Right cardiac atrium (tissue), 5 donors: Measurements from ENCODE around the gene PITPNM3. TPM values are rescaled to one million over a fixed set of nuclear protein-coding genes. Genes with fewer than 3 reads are reported as not detected.

ENCODE experiments used
- ATAC-seq, 2 donors: fragments of 200-7000 bp; cut with Tn5 transposase; one replicate each; pipeline versions ENCODE4 v1.8.0 to v1.9.1; 2020; ENCODE audit warnings: moderate library complexity in 2 of 2, mild to moderate bottlenecking in 1 of 2
- DNase-seq, 3 donors: peaks; one replicate each; pipeline ENCODE4 v3.0.0-alpha.2; 2020
- H3K27ac ChIP-seq: one replicate; pipeline ENCODE4 v1.5.1; 2013; ENCODE audit warnings: mild to moderate bottlenecking, low read length, control low read depth, moderate library complexity
- H3K27me3 ChIP-seq: one replicate; pipeline ENCODE4 v1.6.1; 2013; ENCODE audit not compliant: control insufficient read depth, insufficient read depth
- H3K4me1 ChIP-seq: one replicate; pipeline ENCODE4 v1.6.1; 2013; ENCODE audit warnings: low read length; ENCODE audit not compliant: control insufficient read depth, insufficient read depth
- H3K4me3 ChIP-seq: one replicate; pipeline ENCODE4 v1.5.1; 2013; ENCODE audit warnings: low read length, control low read depth
- H3K9me3 ChIP-seq: one replicate; pipeline ENCODE4 v1.6.1; 2013; ENCODE audit warnings: low read length; ENCODE audit not compliant: control insufficient read depth
- WGBS: extraction: QIAGEN DNeasy Blood & Tissue Kit; methylation state at CpG from one replicate; pipeline ENCODE4 v1.1.7; 2013; 5-methylcytosine and 5-hydroxymethylcytosine counted together
- intact Hi-C, 4 donors: fragments of 100-400 bp; cut with DNase I; formaldehyde crosslinking; loops; one replicate each; pipeline versions ENCODE4 v1.11.0 to v1.14.0; 2022 to 2023
- polyA plus RNA-seq: library from polyadenylated mRNA; stranded (reverse); fragments of 200-250 nt; gene quantifications from one replicate; pipeline ENCODE4 v1.2.3, GENCODE V29; 2013
- total RNA-seq, 4 donors: library from RNA; stranded (reverse); fragmentation: NEBNext Ultra II Directional; extraction: Animal tissue kit (Norgen Biotek cat#: 25700); gene quantifications; one replicate each; pipeline ENCODE4 v1.2.1, GENCODE V29; 2021
- donor health status: healthy with polysubstance abuse.
- donor health status: DM: no; HTN: yes; CAD: no.
- donor health status: DM: no; HTN: no; CAD: no.
- donor health status: DM: no; HTN: yes; CAD: no; lungs with severe emphysema.
- donor health status: DM: yes; HTN: yes; CAD: no.

Gene PITPNM3
- total and polyA plus RNA-seq, 5 donors, result 0.95 to 3.4 (median 2.4) TPM

- no peaks in the 10 kb centered on the region for H3K27me3 ChIP-seq
- H3K4me1 ChIP-seq, result no peaks in the 10 kb centered on the region
- intact Hi-C loops, result no loop called here
- H3K9me3 ChIP-seq, result no peaks in the 10 kb centered on the region
- 91% methylated on average over 4 of the region's 4 CpGs for WGBS
- ATAC-seq (no peak), DNase-seq (no peak)
- no peak overlapping the region for H3K4me3 ChIP-seq
- no peak overlapping the region for H3K27ac ChIP-seq
Observed at GRCh38 chr17:6524520-6524919, 31.8 kb downstream of the PITPNM3 start.

GRCh38 chr17:6523809-6524355 is 32.5 kb downstream of the PITPNM3 start:
- no peak overlapping the region for H3K4me3 ChIP-seq
- 83% methylated on average over 8 of the region's 8 CpGs for WGBS
- H3K27me3 ChIP-seq, result no peaks in the 10 kb centered on the region
- no peak overlapping the region for H3K27ac ChIP-seq
- ATAC-seq, result no peak
- intact Hi-C loops, result no loop called here
- no peaks in the 10 kb centered on the region for H3K4me1 ChIP-seq
- no peak for DNase-seq
- no peaks in the 10 kb centered on the region for H3K9me3 ChIP-seq

- Histone ChIP-seq H3K4me3 (no peak overlapping the region), H3K27ac (no peak overlapping the region), H3K4me1 (no peaks in the 10 kb centered on the region), H3K27me3 (no peaks in the 10 kb centered on the region), H3K9me3 (no peaks in the 10 kb centered on the region)
- DNase-seq (no peak), ATAC-seq (no peak)
- WGBS, result 74% methylated on average over 3 of the region's 3 CpGs
- intact Hi-C loops, result no loop called here
Observed at GRCh38 chr17:6523330-6523729, 33.0 kb downstream of the PITPNM3 start.

GRCh38 chr17:6521586-6521985 is 34.8 kb downstream of the PITPNM3 start:
- DNase-seq, result no peak
- 84% methylated on average over 5 of the region's 5 CpGs for WGBS
- no peaks in the 10 kb centered on the region for H3K4me1 ChIP-seq
- H3K9me3 ChIP-seq, result no peaks in the 10 kb centered on the region
- no peak overlapping the region for H3K27ac ChIP-seq
- ATAC-seq, result no peak
- intact Hi-C loops, result no loop called here
- H3K27me3 ChIP-seq, result no peaks in the 10 kb centered on the region
- no peak overlapping the region for H3K4me3 ChIP-seq

- ATAC-seq (no peak), DNase-seq (no peak)
- Histone ChIP-seq H3K9me3 (no peaks in the 10 kb centered on the region), H3K4me3 (no peak overlapping the region), H3K4me1 (no peaks in the 10 kb centered on the region), H3K27me3 (no peaks in the 10 kb centered on the region), H3K27ac (no peak overlapping the region)
- intact Hi-C loops, result no loop called here
- WGBS, result 70% methylated on average over 1 of the region's 1 CpG
Observed at GRCh38 chr17:6517062-6517461, 39.3 kb downstream of the PITPNM3 start.

- no peak overlapping the region for H3K4me3 ChIP-seq
- intact Hi-C loops, result no loop called here
Observed at GRCh38 chr17:6514371-6514770, 42.0 kb downstream of the PITPNM3 start.

GRCh38 chr17:6512552-6512951 is 43.8 kb downstream of the PITPNM3 start:
- H3K27me3 ChIP-seq, result no peaks in the 10 kb centered on the region
- ATAC-seq (no peak), DNase-seq (no peak)
- 22% methylated on average over 2 of the region's 2 CpGs for WGBS
- H3K9me3 ChIP-seq, result no peaks in the 10 kb centered on the region
- intact Hi-C loops, result no loop called here
- H3K4me1 ChIP-seq, result no peaks in the 10 kb centered on the region
- no peak overlapping the region for H3K4me3 ChIP-seq
- H3K27ac ChIP-seq, result no peak overlapping the region

More at GRCh38 chr17:6514371-6514770, 42.0 kb downstream of the PITPNM3 start:
- ATAC-seq (no peak), DNase-seq (no peak)
- Histone ChIP-seq H3K27ac (no peak overlapping the region), H3K27me3 (no peaks in the 10 kb centered on the region), H3K4me1 (no peaks in the 10 kb centered on the region), H3K9me3 (no peaks in the 10 kb centered on the region)
- WGBS, result 86% methylated on average over 3 of the region's 3 CpGs

GRCh38 chr17:6510321-6510977 is 45.9 kb downstream of the PITPNM3 start:
- intact Hi-C loops, result no loop called here
- no peak for DNase-seq
- no peak for ATAC-seq

GRCh38 chr17:6509921-6510320 is 46.4 kb downstream of the PITPNM3 start:
- Histone ChIP-seq H3K4me3 (no peak overlapping the region), H3K9me3 (no peaks in the 10 kb centered on the region), H3K27me3 (no peaks in the 10 kb centered on the region), H3K27ac (no peak overlapping the region), H3K4me1 (no peaks in the 10 kb centered on the region)
- ATAC-seq (no peak), DNase-seq (no peak)
- intact Hi-C loops, result no loop called here
- 90% methylated on average over 4 of the region's 4 CpGs for WGBS

More at GRCh38 chr17:6510321-6510977, 45.9 kb downstream of the PITPNM3 start:
- Histone ChIP-seq H3K27me3 (no peaks in the 10 kb centered on the region), H3K4me1 (no peaks in the 10 kb centered on the region), H3K9me3 (no peaks in the 10 kb centered on the region), H3K4me3 (no peak overlapping the region), H3K27ac (no peak overlapping the region)
- WGBS, result 77% methylated on average over 9 of the region's 9 CpGs

GRCh38 chr17:6509031-6509771 is 47.2 kb downstream of the PITPNM3 start:
- DNase-seq, result no peak
- Histone ChIP-seq H3K9me3 (no peaks in the 10 kb centered on the region), H3K27ac (no peak overlapping the region), H3K4me1 (no peaks in the 10 kb centered on the region), H3K4me3 (no peak overlapping the region), H3K27me3 (no peaks in the 10 kb centered on the region)
- no peak for ATAC-seq
- 80% methylated on average over 11 of the region's 11 CpGs for WGBS
- intact Hi-C loops, result no loop called here

GRCh38 chr17:6508519-6509030 is 47.8 kb downstream of the PITPNM3 start:
- Histone ChIP-seq H3K9me3 (no peaks in the 10 kb centered on the region), H3K27me3 (no peaks in the 10 kb centered on the region), H3K27ac (no peak overlapping the region), H3K4me1 (no peaks in the 10 kb centered on the region), H3K4me3 (no peak overlapping the region)
- ATAC-seq (no peak), DNase-seq (no peak)
- intact Hi-C loops, result no loop called here
- WGBS, result 59% methylated on average over 15 of the region's 15 CpGs
